ENCODE results near the gene PPFIA1. TPM values are rescaled to one million over a fixed set of nuclear protein-coding genes. Genes with fewer than 3 reads are reported as not detected.

PPFIA1 gene
- total and polyA plus RNA-seq, 3 donors from 2014 or later, result 110 to 144 (median 125) TPM

- no peaks in the 10 kb centered on the region for H3K27me3 ChIP-seq
- 78% methylated on average over 5 of the region's 5 CpGs for WGBS, 2 donors
- intact Hi-C loops (cut with DNase I; ENCODE audit: low total_unique reads), result no loop called here
Measured at GRCh38 chr11:70267405-70267950, 3.0 kb upstream of the PPFIA1 start.

DNA sequence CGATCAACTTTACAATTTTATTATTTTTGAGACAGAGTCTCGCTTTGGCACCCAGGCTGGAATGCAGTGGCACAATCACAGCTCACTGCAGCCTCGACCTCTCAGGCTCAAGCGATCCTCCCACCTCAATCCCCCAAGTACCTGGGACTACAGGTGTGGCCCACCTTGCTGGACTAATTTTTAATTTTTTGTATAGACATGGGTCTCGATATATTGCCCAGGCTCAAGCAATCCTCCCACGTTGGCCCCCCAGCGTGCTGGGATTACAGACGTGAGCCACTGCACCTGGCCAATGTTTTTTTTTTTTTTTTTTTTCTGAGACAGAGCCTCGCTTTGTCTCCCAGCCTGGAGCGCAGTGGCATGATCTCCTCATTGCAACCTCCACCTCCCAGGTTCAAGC lies 2.0 kb upstream of the PPFIA1 start:
- Histone ChIP-seq H3K4me1 (peaks cover 11% of the 10 kb centered on the region), H3K27me3 (no peaks in the 10 kb centered on the region), H3K27ac (no peak overlapping the region), H3K9me3 (no peaks in the 10 kb centered on the region), H3K36me3 (ENCODE audit: low read depth, missing control alignments) (no peaks in the 10 kb centered on the region), H3K4me3 (no peak overlapping the region)
- intact Hi-C loops (cut with DNase I; ENCODE audit: low total_unique reads), result no loop called here
- no peak for TF ChIP-seq CTCF (IDR thresholded peaks at IDR 0.05)
- TF ChIP-seq POLR2A (IDR thresholded peaks at IDR 0.05), result no peak
- 84 to 86% methylated on average over 10 of the region's 10 CpGs for WGBS, 2 donors
- DNase-seq, result no peak

More at GRCh38 chr11:70267405-70267950, 3.0 kb upstream of the PPFIA1 start:
- no peak for DNase-seq
- Histone ChIP-seq H3K36me3 (ENCODE audit: low read depth, missing control alignments) (no peaks in the 10 kb centered on the region), H3K4me1 (peaks cover 11% of the 10 kb centered on the region), H3K27ac (no peak overlapping the region), H3K4me3 (no peak overlapping the region), H3K9me3 (no peaks in the 10 kb centered on the region)
- TF ChIP-seq CTCF (IDR thresholded peaks at IDR 0.05) (no peak), POLR2A (IDR thresholded peaks at IDR 0.05) (no peak)

DNA sequence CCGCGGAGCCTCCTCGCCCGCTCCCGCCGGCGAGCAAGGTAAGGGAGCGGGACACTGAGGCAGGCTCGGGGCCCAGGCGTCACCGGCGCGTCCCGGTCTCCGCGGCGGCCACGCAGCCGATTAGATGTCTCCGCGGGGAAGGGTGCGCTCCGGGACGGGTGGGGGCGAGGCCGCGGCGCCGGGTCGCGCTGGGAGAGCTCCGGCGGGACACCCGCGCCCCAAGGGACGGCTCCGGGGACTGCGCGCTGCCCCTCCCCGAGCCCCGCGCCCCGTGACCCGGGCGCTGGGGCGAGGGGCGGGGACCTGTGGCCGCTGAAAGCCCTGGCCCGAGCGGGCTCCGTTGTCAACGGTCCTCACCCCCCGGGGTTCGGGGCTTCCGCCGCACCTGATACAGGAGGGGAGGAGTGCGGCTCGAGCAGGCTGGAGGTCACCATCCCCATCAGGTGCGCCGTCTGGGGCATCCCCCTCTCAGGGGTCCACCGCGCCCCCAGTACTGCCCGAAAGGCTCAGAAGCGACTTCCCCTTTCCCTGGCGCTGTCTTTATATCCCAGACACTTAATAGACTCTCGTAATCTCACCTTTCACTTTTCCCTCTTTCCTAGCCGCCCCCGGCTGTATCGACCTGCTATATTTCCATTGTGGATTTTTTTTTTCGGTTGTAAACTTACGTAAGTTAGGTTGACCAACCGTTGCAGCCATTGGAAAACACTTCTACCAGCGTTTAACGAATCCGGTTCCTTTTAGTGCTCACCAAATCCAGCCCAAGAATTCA lies 573 bp downstream of the PPFIA1 start:
- Histone ChIP-seq H3K4me3 (peak overlapping the region; percentile 72 to 95), H3K9me3 (no peaks in the 10 kb centered on the region), H3K4me1 (peaks cover 11% of the 10 kb centered on the region), H3K36me3 (ENCODE audit: low read depth, missing control alignments) (no peaks in the 10 kb centered on the region), H3K27me3 (no peaks in the 10 kb centered on the region), H3K27ac (peak overlapping the region in 1 of 2 donors; percentile 84)
- WGBS, 2 donors, result 0 to 2% methylated on average over 26 to 36 of the region's 75 CpGs
- intact Hi-C loops (cut with DNase I; ENCODE audit: low total_unique reads), result no loop called here
- DNase-seq, result peak; percentile 25
- no peak for TF ChIP-seq POLR2A (IDR thresholded peaks at IDR 0.05)
- TF ChIP-seq CTCF (IDR thresholded peaks at IDR 0.05), result no peak

- no peak for TF ChIP-seq POLR2A (IDR thresholded peaks at IDR 0.05)
- no peak for TF ChIP-seq CTCF (IDR thresholded peaks at IDR 0.05)
- Histone ChIP-seq H3K9me3 (no peaks in the 10 kb centered on the region), H3K27me3 (no peaks in the 10 kb centered on the region), H3K36me3 (ENCODE audit: low read depth, missing control alignments) (no peaks in the 10 kb centered on the region), H3K4me1 (peaks cover 11% of the 10 kb centered on the region), H3K27ac (peak overlapping the region in 1 of 2 donors; percentile 84), H3K4me3 (peak overlapping the region; percentile 72 to 95)
- WGBS, 2 donors, result 0% methylated on average over 2 of the region's 2 CpGs
- intact Hi-C loops (cut with DNase I; ENCODE audit: low total_unique reads), result no loop called here
- no peak for DNase-seq
Measured at GRCh38 chr11:70271649-70271953, 1.1 kb downstream of the PPFIA1 start.

- Histone ChIP-seq H3K27ac (no peak overlapping the region), H3K9me3 (no peaks in the 10 kb centered on the region), H3K4me1 (peaks cover 11% of the 10 kb centered on the region), H3K36me3 (ENCODE audit: low read depth, missing control alignments) (no peaks in the 10 kb centered on the region), H3K27me3 (no peaks in the 10 kb centered on the region), H3K4me3 (no peak overlapping the region)
- intact Hi-C loops (cut with DNase I; ENCODE audit: low total_unique reads), result no loop called here
- DNase-seq, result no peak
- WGBS, 2 donors, result 64 to 82% methylated on average over 7 of the region's 7 CpGs
- TF ChIP-seq CTCF (IDR thresholded peaks at IDR 0.05), result no peak
- no peak for TF ChIP-seq POLR2A (IDR thresholded peaks at IDR 0.05)
Measured at GRCh38 chr11:70272009-70272408, 1.5 kb downstream of the PPFIA1 start.

Data from testis (tissue), 3 donors.